ENCODE results near the gene RCBTB2.
"Not testable (repeated sequence)": the region's sequence is repeated elsewhere in the genome, so short reads cannot be mapped to it uniquely, and the experiment has no call there.

RCBTB2 gene

DNA sequence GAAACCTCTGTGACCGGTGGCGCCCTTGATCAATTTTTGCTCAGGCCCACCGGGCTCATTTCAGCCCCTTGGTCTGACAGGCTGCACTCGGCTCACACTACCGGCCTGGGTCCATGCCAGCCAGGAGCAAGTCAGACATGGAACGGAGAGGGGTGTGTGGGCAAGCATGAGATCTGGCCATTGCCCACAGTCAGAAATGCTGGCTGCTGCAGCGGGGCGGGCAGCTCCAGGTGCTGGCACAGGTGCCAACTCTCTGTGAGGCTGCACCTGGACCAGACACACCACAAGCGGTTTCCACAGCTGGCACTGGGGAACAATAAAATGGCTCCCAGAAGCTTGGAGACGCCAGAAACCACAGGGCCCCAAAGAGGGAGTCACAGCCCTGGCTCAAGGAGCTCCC is 76.3 kb downstream of the RCBTB2 start:
- no peak overlapping the region for H3K4me3 ChIP-seq (ENCODE audit: low read depth, low read length)
- TF ChIP-seq, protein P1, sequence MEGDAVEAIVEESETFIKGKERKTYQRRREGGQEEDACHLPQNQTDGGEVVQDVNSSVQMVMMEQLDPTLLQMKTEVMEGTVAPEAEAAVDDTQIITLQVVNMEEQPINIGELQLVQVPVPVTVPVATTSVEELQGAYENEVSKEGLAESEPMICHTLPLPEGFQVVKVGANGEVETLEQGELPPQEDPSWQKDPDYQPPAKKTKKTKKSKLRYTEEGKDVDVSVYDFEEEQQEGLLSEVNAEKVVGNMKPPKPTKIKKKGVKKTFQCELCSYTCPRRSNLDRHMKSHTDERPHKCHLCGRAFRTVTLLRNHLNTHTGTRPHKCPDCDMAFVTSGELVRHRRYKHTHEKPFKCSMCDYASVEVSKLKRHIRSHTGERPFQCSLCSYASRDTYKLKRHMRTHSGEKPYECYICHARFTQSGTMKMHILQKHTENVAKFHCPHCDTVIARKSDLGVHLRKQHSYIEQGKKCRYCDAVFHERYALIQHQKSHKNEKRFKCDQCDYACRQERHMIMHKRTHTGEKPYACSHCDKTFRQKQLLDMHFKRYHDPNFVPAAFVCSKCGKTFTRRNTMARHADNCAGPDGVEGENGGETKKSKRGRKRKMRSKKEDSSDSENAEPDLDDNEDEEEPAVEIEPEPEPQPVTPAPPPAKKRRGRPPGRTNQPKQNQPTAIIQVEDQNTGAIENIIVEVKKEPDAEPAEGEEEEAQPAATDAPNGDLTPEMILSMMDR (IDR thresholded peaks at IDR 0.05; ENCODE audit: low read depth, low read length, missing control alignments): no peak
- no peak for DNase-seq (ENCODE audit: low read depth)
- in situ Hi-C loops (cut with HindIII; ENCODE audit: low sequenced_read_pairs): no loop called here

DNA sequence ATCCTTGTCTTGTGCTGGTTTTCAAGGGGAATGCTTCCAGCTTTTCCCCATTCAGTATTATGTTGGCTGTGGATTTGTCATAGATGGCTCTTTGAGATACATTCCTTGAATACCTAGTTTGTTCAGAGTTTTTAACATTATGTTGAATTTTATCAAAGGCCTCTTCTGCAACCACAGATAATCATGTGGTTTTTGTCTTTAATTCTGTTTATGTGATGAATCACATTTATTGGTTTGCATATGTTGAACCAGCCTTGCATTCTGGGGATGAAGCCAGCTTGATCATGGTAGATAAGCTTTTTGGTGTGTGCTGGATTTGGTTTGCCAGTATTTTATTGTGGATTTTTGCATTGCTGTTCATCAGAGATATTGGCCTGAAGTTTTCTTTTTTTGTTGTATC is 81.7 kb downstream of the RCBTB2 start:
- in situ Hi-C loops (cut with HindIII; ENCODE audit: low sequenced_read_pairs): not testable (repeated sequence)
- peak; percentile 35 for DNase-seq (ENCODE audit: low read depth)

DNA sequence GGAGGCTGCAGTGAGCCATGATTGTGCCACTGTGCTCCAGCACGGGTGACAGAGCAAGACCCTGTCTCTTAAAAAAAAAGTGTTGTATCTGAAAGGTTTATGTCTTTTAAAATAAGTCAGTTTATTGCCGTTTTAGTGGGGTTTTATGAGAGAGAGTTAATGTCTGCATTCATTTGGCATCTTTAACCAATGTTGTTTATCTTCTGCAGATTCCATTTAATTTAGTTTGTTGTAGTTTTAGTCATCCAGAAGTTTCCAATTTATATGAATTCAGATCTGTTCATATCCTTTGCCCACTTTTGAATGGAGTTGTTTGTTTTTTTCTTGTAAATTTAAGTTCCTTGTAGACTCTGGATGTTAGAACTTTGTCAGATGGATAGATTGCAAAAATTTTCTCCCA is 83.2 kb downstream of the RCBTB2 start:
- TF ChIP-seq, protein P1 (IDR thresholded peaks at IDR 0.05; ENCODE audit: low read depth, low read length, missing control alignments): no peak
- in situ Hi-C loops (cut with HindIII; ENCODE audit: low sequenced_read_pairs): no loop called here
- no peak overlapping the region for H3K4me3 ChIP-seq (ENCODE audit: low read depth, low read length)
- DNase-seq (ENCODE audit: low read depth): no peak

More for the DNA sequence above, 81.7 kb downstream of the RCBTB2 start:
- H3K4me3 ChIP-seq (ENCODE audit: low read depth, low read length): not testable (repeated sequence)

DNA sequence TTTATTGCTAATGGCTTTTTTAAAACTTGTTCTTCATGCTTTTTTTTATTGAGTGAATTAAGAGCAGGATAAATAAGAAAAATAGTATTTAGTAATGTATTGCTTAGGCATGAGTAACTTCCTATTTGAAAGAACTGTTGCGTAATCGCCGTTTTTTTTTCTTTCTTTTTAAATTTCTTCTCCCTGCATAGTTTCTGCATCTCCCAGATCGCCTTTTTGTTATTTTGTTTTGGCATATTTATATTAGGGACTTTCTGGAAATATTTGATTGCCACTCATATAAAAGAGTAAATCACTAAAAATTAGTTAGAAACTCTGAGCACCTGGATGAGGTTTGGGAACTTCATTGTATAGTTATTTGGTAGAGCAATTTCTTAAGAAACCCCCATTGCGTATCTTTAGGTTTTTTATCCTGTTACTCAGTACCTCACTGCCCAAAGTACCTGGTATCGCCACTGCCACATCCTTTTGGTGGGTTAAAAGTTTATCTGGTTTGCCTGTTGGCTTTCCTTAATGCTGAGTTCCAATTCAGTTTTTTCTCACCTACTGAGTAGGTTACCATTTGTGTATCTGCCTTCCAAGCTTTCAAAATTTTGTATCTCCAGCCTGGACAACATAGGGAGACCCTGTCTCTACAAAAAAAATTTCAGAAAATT is 83.8 kb downstream of the RCBTB2 start:
- TF ChIP-seq, protein P1 (IDR thresholded peaks at IDR 0.05; ENCODE audit: low read depth, low read length, missing control alignments): no peak
- in situ Hi-C loops (cut with HindIII; ENCODE audit: low sequenced_read_pairs): no loop called here
- peak; percentile 35 for DNase-seq (ENCODE audit: low read depth)
- no peak overlapping the region for H3K4me3 ChIP-seq (ENCODE audit: low read depth, low read length)

DNA sequence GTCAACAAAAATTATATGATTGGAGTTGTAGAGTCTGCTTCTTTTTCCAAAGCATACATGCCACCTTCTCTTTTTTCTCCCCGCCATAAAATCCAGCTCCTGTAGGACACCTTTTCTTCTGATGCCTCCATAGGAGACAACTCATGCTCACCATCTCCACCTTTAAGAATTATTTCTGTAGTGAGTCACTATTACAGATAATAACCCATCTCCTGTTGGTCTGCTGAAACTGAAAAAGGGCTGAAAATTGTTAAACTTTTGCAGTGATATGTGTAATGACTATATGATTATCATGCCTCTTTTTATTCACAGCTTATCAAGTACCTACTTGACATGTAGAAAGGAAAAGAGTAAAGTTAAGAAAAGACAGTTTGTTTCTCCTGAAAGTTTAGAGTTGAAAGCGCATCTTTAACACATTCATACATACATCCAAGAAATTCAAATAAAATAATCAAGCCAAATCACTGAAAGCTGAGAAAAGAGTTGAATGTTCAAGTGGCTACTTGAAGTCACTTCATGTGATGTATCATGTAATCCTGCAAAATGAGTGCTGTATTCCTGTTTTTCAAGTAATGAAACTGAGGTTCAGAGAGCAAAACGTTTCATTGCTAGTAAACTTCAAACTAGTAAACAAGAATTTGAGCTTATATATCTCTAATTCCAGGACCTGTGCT is 84.5 kb downstream of the RCBTB2 start:
- H3K4me3 ChIP-seq (ENCODE audit: low read depth, low read length): no peak overlapping the region
- DNase-seq (ENCODE audit: low read depth): no peak

DNA sequence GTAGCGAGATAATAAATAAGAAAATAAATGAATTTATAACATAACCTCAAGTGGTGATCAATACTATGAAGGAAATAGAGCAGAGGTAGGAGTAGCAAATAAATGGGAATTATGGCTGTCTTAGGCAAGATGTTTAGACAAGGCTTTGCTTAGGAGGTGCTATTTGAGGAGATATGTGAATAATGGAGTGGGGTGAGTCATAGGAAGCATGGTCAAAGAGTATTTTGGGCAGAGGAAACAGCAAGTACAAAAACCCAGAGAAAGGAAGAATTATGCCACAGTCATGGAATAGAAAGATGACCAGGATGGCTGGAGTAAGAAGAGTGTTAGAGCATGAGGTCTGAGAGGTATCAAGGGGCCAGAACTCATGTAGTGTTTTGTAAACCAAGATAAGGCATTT is 86.4 kb downstream of the RCBTB2 start:
- TF ChIP-seq, protein P1 (IDR thresholded peaks at IDR 0.05; ENCODE audit: low read depth, low read length, missing control alignments): no peak
- no peak overlapping the region for H3K4me3 ChIP-seq (ENCODE audit: low read depth, low read length)
- DNase-seq (ENCODE audit: low read depth): peak; percentile 28
- in situ Hi-C loops (cut with HindIII; ENCODE audit: low sequenced_read_pairs): no loop called here

More for the DNA sequence above, 84.5 kb downstream of the RCBTB2 start:
- in situ Hi-C loops (cut with HindIII; ENCODE audit: low sequenced_read_pairs): no loop called here
- TF ChIP-seq, protein P1 (IDR thresholded peaks at IDR 0.05; ENCODE audit: low read depth, low read length, missing control alignments): no peak

Data from astrocyte of the cerebellum (primary cell).